Measurements from ENCODE around the gene BCAS2.
A peak's percentile ranks its signal among the peaks of the same experiment; 100 is the strongest.
"Not testable (repeated sequence)": the region's sequence is repeated elsewhere in the genome, so short reads cannot be mapped to it uniquely, and the experiment has no call there.

BCAS2 gene

DNA sequence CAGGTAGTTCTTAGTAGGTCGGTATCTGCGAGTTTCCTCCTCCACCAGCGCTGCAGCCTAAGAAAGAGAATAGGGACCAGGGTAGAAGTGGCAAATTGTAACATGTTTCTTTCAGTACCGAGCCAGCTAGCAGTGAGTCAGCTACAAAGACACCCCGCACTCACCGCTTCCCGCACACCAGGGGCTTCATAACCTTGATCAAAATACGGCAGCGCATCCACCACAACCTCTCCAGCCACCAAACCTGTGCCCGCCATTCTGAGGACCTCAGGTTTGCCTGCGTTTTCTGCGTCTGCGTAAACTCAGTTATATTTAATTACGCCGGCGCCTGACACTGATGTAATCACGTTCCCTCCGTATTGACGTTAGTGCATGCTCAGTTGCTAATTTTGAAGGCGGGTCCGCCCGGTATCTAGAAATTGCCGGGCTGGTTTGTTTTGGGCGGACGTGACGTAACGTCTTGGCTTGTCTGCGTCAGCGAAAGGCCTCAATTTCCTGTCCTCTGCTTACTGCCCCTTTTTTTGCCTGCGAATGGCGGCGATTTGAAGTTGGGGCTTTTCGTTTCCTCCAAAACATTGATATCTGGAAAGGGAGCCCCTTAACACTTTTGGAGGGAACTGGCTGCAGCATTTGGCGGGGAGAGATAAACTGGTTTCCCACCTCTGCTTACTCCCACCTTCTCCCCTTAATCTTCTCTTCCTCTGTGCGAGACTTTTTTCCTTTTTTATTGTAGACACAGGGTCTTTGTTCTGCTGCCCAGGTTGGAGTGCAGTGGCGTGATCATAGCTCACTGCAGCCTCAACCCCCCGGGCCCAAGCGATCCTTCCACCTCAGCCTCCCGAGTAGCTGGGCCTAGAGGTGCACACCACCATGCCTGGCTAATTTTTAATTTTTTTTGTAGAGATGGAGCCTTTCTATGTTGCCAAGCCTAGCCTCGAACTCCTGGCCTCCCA, at the start of gene BCAS2:
TSS of gene BCAS2 (minus strand) at position 281 of the 953 bp plus-strand sequence. CDS start at position 257, 24 bp downstream.
- peak; percentile 78 for DNase-seq (ENCODE audit: low read depth)

DNA sequence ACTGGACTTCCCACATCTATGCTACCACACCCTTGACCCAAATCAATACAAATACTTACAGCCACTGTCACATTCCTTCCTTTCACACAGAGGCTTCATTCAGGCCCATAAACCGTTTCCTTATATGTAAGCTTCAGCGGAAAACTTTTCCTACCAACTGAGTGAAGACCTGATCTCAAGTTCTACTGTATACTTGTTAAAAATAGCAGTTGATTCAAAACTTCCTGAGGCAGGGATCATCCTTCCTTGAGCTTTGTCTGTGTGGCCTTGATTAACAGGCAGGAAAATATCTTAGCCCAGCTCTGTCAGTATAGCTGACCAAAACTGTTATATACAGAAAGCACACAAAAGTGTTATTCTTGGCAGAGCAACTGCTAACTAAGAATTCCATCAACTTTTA, 45.7 kb upstream of the BCAS2 start:
- DNase-seq (ENCODE audit: low read depth) = no peak

DNA sequence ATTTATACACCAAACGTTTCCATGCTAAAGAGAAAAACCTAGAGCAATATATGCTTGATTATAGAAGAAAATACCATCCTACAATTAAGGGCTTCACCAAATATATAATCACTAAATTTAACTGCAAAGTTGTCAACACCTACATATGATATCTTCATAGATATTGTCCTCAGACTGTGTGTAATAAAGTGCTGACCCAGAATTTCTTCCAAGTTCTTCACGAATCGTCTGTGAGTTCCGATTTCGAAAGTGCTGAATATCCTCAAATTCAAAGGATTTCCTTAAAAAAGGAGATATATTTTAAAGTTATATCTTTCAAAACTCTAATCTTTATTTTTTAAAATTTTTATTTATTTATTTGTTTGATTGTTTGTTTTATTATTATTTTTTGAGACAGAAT, 41.9 kb upstream of the BCAS2 start:
- DNase-seq (ENCODE audit: low read depth) = no peak

DNA sequence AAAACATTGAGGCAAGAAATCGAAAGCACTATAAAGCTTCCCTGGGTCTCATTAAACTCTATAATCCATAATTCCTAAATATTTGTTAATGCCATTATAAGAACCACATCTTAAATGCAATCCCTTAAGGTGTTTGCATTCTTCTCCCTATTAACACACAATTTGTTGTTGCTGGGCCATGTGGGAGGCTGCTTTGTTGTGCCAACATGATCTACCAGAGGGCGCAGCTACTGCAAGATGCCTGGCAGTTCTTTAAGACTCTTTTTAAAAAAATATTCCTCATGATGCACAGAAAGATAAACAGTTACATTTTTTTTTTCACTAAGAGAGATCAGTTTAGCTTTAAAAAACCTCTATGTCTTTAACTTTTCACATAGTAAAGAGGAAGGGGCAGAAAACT, 39.0 kb upstream of the BCAS2 start:
- no peak for DNase-seq (ENCODE audit: low read depth)

DNA sequence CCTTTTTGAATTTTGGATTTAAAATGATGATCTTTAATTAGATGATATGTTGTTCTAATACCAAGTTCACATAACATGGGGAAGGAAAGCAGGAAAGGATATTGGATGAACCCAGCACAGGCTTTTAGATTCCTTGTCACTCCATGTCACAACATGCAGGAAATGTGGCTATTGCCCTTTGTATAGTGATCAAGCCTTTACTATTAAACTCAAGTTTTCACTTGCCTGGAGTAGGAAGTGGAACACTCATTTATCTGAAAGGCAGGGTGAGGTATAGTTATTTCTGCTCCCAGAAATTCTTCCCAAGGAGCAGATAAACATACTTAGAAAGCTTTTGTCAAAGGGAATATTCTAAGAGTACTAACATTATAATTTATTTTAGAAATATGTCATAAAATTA, 37.2 kb upstream of the BCAS2 start:
- DNase-seq (ENCODE audit: low read depth) = no peak

DNA sequence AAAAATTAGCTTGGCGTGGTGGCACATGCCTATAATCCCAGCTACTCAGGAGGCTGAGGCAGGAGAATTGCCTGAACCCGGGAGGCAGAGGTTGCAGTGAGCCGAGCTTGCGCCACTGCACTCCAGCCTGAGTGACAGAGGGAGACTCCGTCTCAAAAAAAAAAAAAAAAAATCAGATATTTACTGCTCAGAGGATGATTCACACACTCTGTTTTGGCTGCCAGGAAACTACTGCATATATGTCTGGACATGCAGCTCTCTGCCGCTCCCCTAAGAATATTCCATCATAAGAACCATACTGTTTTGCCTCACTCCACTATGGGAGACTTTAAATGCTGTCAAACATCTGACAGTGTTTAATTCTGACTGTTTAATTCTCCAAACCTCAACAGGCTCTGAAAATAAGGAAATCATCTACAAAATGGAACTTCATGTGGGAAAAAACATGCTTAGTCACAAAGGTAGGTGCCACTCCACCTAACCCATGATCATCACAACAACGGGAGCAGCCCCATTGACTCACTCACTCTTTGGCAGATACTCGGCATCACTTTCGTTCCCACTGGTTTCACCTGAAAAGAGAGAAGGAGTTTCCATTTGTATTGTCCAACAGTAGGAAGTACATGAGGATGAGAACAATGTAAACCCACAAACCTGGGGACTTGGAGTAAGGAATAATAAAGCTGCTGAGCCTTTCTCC, 29.3 kb upstream of the BCAS2 start:
- DNase-seq (ENCODE audit: low read depth) = no peak

DNA sequence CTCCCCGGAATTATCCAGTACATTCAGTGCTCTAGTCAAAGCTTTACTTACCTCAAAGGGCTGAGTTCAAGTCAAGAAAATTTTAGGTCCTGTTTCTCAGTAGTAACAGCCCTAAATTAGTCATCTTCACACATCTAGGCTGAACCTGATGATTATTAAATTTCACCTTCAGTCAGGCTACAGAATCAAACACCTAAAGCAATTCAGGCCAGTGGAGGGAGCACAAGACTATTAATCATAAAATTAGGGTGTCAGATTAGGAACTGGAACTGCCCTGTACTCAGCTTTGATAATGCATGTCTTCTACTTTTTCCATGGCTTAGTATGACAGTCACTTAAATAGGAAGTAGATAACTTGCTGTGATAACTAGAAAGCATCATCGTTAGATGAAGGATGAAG, 28.4 kb upstream of the BCAS2 start:
- no peak for DNase-seq (ENCODE audit: low read depth)

DNA sequence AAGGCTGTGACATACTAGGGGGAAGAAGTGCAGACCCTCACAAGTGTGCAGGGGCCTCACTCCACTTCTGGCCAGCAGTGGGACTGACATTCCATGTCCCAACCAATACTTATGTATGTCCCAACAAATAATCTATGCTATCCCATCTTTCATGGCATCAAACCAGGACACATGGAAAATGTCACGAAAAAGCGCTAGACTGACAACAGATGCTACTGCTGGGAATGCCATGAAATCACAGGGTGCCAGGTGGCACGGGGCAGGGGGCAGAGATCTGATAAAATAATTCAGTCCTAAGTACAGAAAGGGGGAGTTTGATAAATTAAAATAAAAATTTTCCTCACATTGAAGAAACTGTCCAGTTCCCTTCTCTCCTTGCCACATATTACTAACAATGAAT, 27.6 kb upstream of the BCAS2 start:
- no peak for DNase-seq (ENCODE audit: low read depth)

DNA sequence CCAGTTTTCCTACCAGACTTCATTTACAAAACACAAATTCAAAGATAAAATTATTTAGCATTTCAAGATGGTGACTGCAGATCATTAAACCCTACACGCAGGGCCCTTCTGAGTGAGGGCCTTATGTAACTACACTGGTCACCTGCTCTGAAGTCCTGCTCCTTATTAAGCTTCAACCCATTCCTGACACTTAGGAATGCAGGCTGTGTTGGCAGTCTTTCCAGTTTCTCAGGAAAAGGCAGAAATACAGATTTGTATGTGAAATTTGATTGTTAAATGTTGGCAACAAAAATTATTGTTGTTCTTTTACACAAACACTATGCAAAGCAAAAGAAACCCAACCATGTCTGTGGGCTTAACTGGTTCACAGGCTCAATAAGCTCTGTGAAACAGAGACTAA, 25.8 kb upstream of the BCAS2 start:
- DNase-seq (ENCODE audit: low read depth) = no peak

DNA sequence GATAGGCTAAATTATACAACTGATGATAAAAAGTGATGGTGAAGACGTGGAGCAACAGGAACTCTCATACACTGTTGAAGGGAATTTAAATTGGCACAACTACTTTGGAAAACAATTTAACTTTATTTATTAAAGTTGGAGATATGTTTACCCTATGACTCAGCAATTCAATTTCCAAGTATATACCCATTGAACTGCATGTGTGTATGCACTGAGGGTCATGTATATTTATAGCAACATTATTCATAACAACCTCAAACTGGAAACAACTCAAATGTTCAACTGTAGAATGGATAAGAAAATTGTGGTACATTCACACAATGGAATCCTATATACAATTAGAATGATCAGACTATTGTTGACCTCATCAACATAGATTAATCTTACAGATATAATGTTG, 16.5 kb upstream of the BCAS2 start:
- DNase-seq (ENCODE audit: low read depth) = no peak

DNA sequence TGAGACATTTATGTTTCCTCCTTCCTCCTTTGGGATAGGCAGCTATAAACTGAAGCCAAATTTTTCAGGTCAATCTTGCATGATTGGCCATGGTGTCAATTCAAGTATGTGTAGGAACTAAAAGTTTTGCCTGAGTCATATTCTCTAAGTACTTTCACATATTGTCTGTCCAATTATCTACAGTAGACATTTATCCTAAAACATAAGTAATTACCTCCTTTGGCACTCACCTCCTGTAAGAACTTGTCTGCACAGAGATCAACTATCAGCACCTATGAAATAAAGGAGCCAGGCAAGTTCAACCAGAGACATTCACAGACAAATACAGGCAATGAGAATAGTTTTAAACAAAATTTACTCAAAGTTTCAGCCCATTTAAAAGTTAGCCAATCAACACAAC, 14.2 kb upstream of the BCAS2 start:
- DNase-seq (ENCODE audit: low read depth) = no peak

DNA sequence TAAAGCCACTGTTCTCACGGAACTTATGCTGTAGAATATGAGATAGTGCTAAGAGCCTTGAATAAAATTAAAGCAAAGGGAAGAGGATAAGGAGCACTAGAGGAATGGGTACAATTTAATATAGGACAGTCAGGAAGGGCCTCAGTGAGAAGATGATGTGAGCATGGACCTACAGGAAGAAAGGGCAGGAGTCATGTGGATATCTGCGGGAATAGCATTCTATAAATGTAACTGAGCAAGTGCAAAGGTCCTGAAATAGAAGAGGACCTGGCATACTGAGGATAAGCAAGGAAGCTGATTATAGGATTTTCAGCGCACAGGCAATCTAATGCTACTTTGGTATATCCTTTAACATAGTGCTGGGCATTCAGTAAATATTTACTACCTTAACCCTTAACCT, 12.6 kb upstream of the BCAS2 start:
- DNase-seq (ENCODE audit: low read depth) = no peak

DNA sequence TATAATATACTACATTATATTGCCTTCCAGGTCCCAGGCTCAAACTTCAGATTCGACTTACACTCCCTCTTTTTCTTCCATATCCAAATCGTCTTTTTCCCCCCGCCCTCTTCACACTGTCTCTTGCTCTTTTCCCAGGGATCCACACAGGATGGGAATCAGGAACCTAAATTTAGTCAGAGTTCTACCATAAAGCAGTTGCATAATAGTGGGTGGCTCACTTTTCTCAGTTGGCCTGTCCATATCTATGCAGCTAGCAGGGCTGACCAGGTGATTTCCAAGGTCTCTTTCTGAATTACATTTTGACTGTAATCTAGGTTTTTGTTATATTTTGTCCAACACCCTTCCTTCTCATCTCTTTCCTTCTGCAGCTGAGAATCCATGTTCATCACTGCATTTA, 7.7 kb upstream of the BCAS2 start:
- DNase-seq (ENCODE audit: low read depth) = no peak

DNA sequence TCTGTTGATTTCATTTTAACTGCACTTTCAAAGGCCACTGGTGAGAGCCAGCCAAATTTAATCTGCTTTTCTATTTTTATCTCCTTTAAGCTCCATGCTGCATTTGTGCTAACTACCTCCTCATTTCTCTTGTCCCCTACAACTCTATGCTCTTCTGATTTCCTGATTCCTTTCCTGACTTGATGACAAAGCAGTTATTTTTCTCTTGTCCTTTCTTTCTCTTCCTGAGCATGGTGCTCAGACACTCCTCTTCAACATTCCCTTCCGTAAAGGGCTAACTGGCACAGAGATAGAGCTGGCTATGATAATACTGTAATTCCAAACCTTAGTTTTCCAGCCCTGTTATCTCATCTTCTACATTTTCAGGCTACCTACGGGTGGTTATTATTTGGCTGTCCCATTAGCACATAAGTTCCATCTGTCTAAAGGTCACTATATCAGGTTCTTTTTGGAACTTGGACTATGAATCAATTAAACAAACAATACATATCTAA, 6.8 kb upstream of the BCAS2 start:
- no peak for DNase-seq (ENCODE audit: low read depth)

DNA sequence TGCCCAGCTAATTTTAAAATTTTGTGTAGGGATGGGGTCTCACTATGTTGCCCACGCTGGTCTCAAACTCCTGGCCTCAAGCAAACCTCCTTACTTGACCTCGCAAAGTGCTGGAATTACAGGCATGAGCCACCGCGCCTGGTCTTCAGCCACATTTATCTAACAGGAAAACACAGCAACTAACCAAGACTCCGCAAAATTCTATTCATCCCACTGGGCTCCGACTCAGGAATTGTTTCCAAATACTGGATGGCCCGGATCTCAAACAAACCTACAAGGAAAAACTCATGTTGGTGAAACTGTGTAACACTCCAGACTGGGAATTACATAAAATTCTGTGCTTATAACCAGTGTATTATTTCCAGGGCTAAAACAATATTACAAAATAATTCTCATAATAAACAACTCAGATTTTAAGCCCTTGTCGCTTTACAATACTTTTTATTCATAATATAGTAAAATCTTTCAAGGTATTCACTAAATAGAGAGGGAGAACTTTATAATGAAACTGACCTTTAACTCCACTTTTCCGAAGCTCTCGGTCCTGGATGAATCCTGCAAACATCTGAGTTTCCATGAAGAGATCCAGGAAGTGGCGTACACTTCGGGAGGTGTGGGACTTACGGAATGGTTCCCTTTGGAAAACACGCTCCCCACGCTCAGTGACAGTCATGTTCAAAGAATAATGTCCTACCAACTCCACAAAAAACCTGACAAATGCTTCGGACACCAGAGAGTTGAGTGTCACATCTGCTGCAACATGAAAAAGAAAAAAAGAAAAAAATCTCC, 6.0 kb upstream of the BCAS2 start:
- no peak for DNase-seq (ENCODE audit: low read depth)

DNA sequence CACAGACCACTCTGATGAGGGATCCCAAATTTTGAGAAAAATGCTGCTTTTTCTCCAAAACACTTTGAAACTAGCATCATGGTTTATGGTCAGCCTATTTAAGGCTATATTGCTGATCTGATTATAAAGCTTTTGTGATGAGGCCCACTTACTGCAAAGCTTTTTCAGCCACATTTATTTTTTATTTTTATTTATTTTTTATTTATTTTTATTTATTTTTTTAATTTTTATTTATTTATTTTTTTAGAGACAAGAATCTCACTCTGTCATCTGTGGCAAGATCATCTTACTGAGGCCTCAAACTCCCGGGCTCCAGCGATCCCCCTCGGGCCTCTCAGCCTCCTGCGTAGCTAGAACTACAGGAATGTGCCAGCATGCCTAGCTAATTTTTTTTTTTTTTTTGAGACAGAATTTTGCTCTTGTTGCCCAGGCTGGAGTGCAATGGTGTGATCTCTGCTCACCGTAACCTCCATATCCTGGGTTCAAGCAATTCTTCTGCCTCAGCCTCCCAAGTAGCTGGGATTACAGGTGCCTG, 5.2 kb upstream of the BCAS2 start:
- no peak for DNase-seq (ENCODE audit: low read depth)

DNA sequence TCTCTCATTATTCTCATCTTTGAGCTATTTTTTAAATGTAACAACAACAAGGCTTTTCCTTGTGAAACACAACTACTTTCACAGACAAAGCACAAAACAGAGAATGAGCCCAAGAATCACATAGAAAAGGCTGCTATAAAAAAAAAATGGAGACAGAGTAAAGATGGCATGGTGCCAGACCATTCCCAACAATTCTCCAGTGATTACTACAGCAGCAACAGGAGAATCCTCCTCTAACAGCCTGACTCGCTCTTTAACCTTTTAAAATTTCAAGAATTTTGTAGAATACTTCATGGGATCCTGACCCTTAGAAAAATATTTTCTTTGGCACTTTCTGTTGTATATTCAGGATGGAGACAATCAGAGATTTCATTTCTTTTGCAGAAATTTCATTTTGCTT, 3.8 kb upstream of the BCAS2 start:
- no peak for DNase-seq (ENCODE audit: low read depth)

DNA sequence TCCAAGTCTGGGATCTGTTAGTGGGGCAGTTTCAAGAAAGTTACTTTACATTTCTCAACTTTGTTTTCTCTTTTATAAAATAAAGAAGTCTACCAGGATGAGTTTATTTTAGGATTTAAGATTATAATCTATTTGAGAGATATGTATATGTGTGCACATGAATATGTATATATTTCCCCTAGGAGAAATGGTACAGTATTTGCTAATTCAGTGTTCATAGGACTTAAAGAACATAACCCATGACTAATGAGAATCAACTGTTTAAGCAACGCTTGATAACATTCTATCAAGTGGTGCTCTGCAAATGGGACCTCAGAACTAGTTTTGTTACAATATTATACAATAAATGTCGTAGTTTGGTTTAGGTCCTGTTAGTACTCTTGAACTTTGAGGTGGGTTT, 7.0 kb downstream of the BCAS2 start:
- DNase-seq (ENCODE audit: low read depth) = no peak

DNA sequence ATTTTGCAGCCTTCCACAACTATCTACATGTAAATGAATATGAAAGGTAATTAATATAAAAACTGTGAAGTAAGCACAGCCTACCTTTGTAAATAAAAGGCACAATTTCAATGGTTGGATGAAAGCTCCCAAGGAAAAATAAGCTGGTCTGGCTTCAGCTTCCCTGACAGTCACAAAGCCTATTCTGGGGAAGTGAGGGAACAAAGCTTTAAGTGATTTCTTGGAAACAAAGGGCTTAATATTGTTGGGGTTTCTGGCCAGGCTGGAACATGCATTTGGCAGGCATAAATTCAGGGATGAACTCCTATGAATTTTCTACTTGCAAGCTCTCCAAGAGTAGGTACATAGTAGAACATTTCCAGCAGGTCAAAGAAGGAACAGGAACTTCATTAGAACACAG, 17.3 kb downstream of the BCAS2 start:
- no peak for DNase-seq (ENCODE audit: low read depth)

DNA sequence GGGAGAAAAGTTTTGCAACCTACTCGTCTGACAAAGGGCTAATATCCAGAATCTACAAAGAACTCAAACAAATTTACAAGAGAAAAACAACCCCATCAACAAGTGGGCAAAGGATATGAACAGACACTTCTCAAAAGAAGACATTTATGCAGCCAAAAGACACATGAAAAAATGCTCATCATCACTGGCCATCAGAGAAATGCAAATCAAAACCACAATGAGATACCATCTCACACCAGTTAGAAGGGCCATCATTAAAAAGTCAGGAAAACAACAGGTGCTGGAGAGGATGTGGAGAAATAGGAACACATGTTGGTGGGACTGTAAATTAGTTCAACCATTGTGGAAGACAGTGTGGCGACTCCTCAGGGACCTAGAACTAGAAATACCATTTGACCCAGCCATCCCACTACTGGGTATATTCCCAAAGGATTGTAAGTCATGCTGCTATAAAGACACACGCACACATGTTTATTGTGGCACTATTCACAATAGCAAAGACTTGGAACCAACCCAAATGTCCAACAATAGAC, 18.4 kb downstream of the BCAS2 start:
- not testable (repeated sequence) for DNase-seq (ENCODE audit: low read depth)

DNA sequence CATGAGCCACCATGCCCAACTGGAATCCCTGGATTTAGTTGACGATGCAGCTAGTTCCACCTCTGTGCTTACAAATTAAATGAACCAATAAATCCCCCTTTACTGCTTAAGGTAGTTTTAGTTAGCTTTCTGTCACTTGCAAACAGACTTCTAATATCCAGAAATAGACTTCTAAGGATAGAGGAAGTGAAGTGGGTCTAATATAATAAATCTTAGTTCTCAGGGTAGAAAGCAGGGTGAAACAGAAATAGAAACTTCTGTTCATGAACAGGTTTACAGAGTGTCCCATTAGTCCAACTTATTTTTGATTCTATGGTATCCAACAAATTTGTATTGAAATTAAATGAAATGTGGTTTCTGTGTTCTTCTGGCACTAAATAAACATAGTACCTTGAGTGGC, 20.1 kb downstream of the BCAS2 start:
- DNase-seq (ENCODE audit: low read depth) = no peak

DNA sequence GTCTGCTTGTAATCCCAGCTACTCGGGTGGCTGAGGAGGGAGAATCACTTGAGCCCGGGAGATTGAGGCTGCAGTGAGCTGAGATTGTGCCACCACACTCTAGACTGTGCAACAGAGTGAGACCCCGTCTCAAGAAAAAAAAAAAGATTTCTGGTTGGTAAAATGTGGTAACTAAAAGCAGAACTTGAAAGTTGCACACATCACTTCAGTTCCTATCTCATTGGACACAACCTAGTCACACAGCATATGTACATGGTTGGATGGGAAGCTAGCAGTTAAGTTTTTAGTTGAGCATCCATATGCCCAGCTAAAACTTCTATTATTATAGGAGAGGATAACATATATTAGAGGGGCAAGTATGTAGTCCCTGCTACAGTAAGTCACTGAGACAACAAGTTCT, 22.1 kb downstream of the BCAS2 start:
- DNase-seq (ENCODE audit: low read depth) = no peak

All from stimulated activated CD8-positive, alpha-beta memory T cell treated with anti-CD3 and anti-CD28 coated beads, Interleukin-15, amount 100 ng/mL, for 24 hours (primary cell).